ENCODE results near the gene KIAA0513.
A peak's percentile ranks its signal among the peaks of the same experiment; 100 is the strongest.
"Not testable (repeated sequence)": the region's sequence is repeated elsewhere in the genome, so short reads cannot be mapped to it uniquely, and the experiment has no call there.

The KIAA0513 gene

DNA sequence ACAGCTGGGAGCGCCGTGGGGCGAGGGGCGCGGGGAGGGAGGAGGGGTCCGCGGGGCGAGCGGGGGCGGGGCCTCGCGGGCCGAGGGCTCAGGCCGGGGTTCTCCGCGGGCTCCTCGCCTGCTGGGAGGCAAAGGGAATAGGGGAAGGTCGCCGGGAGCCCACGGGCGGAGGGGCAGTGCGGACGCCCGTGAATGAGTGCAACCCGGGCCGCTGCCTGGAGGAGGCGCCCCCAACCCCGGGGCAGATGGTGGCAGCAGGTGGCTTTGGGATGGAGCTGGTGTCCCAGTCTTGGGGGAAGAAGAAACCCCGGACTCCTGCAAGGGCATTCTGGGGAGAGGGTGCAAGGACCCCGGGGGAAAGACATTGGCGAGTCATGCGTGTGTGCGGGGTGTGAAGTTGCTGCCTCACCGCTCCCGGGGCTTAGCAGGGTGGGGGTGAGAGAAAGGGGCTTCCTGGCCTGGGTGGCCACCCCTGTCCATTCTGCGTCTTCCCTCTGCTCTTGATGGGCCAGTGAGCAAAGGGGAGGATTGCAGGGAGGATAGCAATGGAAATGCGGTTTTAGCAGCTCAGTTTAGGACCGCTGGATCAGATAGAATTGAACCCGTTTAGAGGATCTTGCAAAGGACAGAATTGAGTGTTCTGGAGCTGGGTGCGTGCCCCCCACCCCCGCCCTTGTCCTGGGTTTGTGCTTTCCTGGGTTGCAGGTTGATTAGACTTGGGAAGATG, 526 bp downstream of the KIAA0513 start:
- H3K27me3 ChIP-seq (ENCODE audit: insufficient read depth, low read length): no peaks in the 10 kb centered on the region
- H3K4me3 ChIP-seq (ENCODE audit: low read length): peak overlapping the region; percentile 62
- H3K36me3 ChIP-seq (ENCODE audit: insufficient read depth, low read length): no peaks in the 10 kb centered on the region
- peak overlapping the region; percentile 85 for H2AFZ ChIP-seq (ENCODE audit: low read depth, low read length)
- peaks cover 2% of the 10 kb centered on the region for H3K9me3 ChIP-seq (ENCODE audit: low read length)
- peaks cover 19% of the 10 kb centered on the region for H3K4me1 ChIP-seq (ENCODE audit: insufficient read depth, low read length)

DNA sequence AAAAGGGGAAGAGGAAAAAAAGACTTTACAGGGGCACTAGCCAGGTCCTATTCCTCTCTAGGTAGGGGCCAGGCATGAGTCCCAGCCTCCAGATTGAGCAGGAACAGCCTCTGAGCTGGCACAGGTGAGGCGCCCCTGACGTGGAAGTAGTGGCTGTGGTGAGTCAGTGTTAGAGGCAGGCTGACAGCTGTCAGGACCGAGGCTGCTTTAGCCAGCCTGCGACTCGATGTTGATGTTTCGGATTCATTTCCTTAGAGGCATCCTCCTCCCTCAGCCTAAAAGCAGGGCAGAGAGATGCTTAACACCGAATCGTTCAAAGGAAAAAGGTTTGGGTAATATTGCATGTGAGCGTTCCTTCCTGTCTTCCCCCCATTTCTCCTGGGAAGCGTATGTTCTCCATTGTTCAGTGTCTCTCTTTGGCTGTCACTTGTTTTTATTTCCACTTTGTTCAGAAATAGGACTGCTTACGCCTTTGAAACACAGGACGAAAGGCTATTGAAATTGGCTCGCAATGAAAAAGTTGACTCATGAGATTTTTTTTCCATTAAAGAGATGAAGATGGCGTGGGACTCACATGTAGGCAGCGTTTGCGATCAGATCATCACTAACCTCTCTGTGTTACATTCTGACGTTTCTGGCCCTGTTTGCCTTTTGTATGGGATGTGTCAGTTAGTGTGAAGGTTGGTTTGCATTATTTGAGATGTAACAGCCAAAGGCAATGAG, 1.3 kb downstream of the KIAA0513 start:
- H3K36me3 ChIP-seq (ENCODE audit: insufficient read depth, low read length): no peaks in the 10 kb centered on the region
- H3K4me3 ChIP-seq (ENCODE audit: low read length): peak overlapping the region; percentile 62
- no peak overlapping the region for H2AFZ ChIP-seq (ENCODE audit: low read depth, low read length)
- H3K9me3 ChIP-seq (ENCODE audit: low read length): peaks cover 2% of the 10 kb centered on the region
- H3K27me3 ChIP-seq (ENCODE audit: insufficient read depth, low read length): no peaks in the 10 kb centered on the region
- peaks cover 19% of the 10 kb centered on the region for H3K4me1 ChIP-seq (ENCODE audit: insufficient read depth, low read length)

DNA sequence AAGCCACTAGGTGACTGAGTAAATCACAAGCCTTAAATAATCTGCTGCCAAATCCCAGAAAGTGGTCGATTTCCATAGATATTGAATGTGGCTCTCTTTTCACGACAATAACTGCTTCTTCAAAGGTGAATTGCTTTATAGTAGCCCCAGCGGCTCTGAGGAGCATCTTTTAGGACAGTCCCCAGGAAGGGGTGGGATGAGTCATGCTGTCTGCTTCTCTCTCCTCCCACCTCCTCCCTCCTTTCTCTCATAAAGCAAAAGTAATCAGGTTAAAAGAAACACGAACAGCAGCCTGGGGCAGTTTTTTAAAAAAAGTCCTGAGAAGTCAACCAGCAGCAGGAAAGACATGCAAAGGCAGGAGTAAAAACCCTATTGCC, 1.8 kb downstream of the KIAA0513 start:
- no peaks in the 10 kb centered on the region for H3K27me3 ChIP-seq (ENCODE audit: insufficient read depth, low read length)
- H3K4me1 ChIP-seq (ENCODE audit: insufficient read depth, low read length): peaks cover 19% of the 10 kb centered on the region
- H3K4me3 ChIP-seq (ENCODE audit: low read length): no peak overlapping the region
- H2AFZ ChIP-seq (ENCODE audit: low read depth, low read length): no peak overlapping the region
- no peaks in the 10 kb centered on the region for H3K36me3 ChIP-seq (ENCODE audit: insufficient read depth, low read length)
- peaks cover 2% of the 10 kb centered on the region for H3K9me3 ChIP-seq (ENCODE audit: low read length)

DNA sequence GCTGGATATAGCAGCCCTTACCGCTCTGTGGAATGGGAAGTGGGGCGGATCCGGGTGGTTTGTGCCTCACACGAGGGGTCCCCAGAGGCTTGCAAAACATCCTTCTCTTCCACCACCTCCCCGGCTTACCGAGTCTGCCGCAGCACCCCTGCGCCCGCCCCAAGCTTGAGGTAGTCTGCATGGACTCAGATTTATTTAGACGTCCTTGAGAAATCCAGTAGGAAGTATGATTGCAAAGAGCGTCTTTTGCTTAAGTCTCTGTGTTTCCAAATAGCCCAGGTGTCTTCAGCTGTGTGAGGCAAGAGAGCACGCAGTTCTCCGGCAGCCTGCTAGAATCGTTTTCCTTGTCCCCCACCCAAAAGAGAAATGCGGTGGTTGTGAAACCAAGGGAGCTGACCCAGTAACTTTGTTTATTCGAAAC, 2.4 kb downstream of the KIAA0513 start:
- Histone ChIP-seq H2AFZ (ENCODE audit: low read depth, low read length) (no peak overlapping the region), H3K4me3 (ENCODE audit: low read length) (no peak overlapping the region), H3K36me3 (ENCODE audit: insufficient read depth, low read length) (no peaks in the 10 kb centered on the region), H3K9me3 (ENCODE audit: low read length) (peaks cover 2% of the 10 kb centered on the region), H3K27me3 (ENCODE audit: insufficient read depth, low read length) (no peaks in the 10 kb centered on the region), H3K4me1 (ENCODE audit: insufficient read depth, low read length) (peaks cover 19% of the 10 kb centered on the region)

DNA sequence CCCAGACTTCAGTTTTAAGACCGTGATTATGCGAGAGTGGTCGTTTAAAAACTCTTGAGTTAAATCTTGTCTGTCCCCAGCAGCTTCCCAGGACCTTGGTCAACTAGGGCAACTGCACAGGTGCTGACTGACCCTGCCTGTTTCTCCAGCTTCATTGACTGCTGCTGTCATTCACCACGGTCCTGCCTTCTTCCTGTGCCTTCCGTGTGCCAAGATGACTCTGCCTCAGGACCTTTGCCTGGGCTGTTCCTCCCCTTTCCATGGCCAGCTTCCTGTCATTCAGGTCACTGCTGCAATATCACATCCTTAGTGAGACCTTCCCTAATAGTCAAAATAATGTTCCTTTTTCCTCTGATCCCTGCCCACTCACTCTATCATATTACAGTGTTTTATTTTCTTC, 3.9 kb downstream of the KIAA0513 start:
- H2AFZ ChIP-seq (ENCODE audit: low read depth, low read length): no peak overlapping the region
- peaks cover 19% of the 10 kb centered on the region for H3K4me1 ChIP-seq (ENCODE audit: insufficient read depth, low read length)
- no peaks in the 10 kb centered on the region for H3K36me3 ChIP-seq (ENCODE audit: insufficient read depth, low read length)
- H3K27me3 ChIP-seq (ENCODE audit: insufficient read depth, low read length): no peaks in the 10 kb centered on the region
- H3K4me3 ChIP-seq (ENCODE audit: low read length): no peak overlapping the region
- peaks cover 2% of the 10 kb centered on the region for H3K9me3 ChIP-seq (ENCODE audit: low read length)

DNA sequence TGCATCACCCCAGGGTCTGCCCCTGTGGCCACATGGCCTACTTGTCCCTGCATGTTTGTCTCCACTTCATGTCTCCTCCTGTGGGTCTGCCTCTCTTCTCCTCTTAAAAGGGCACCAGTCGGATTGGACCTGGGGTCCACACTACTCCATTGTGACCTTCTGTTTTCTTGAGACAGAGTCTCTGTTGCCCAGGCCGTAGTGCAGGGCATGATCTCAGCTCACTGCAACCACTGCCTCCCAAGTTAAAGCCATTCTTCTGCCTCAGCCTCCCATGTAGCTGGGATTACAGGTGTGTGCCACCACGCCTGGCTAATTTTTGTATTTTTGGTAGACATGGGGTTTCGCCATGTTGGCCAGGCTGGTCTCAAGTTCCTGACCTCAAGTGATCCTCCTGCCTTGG, 4.6 kb downstream of the KIAA0513 start:
- H3K36me3 ChIP-seq (ENCODE audit: insufficient read depth, low read length); H3K9me3 ChIP-seq (ENCODE audit: low read length); H3K4me3 ChIP-seq (ENCODE audit: low read length); H3K27me3 ChIP-seq (ENCODE audit: insufficient read depth, low read length); H2AFZ ChIP-seq (ENCODE audit: low read depth, low read length): not testable (repeated sequence)
- H3K4me1 ChIP-seq (ENCODE audit: insufficient read depth, low read length): peaks cover 19% of the 10 kb centered on the region

DNA sequence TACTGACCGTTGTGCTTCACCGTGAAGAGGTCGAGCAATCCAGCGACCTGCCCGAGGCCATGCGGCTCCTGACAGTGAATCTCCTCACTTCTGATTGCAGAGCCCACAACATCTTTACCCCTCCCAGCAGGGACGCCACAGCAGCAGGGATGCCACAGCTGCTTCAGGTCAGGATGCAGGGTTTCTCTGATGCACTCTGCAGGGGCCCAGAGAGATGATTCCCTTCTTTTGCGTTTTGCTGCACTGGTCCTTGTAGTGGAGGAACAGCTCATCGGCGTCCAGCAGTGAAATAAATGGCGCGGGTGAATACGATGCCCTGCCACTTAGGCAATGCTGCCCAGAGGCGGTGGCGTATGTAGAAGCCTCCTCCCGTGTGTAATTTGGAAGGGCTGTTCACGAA, 5.6 kb downstream of the KIAA0513 start:
- no peaks in the 10 kb centered on the region for H3K36me3 ChIP-seq (ENCODE audit: insufficient read depth, low read length)
- H3K4me1 ChIP-seq (ENCODE audit: insufficient read depth, low read length): peaks cover 16% of the 10 kb centered on the region
- no peaks in the 10 kb centered on the region for H3K27me3 ChIP-seq (ENCODE audit: insufficient read depth, low read length)
- no peak overlapping the region for H3K4me3 ChIP-seq (ENCODE audit: low read length)
- H3K9me3 ChIP-seq (ENCODE audit: low read length): peaks cover 2% of the 10 kb centered on the region
- no peak overlapping the region for H2AFZ ChIP-seq (ENCODE audit: low read depth, low read length)

DNA sequence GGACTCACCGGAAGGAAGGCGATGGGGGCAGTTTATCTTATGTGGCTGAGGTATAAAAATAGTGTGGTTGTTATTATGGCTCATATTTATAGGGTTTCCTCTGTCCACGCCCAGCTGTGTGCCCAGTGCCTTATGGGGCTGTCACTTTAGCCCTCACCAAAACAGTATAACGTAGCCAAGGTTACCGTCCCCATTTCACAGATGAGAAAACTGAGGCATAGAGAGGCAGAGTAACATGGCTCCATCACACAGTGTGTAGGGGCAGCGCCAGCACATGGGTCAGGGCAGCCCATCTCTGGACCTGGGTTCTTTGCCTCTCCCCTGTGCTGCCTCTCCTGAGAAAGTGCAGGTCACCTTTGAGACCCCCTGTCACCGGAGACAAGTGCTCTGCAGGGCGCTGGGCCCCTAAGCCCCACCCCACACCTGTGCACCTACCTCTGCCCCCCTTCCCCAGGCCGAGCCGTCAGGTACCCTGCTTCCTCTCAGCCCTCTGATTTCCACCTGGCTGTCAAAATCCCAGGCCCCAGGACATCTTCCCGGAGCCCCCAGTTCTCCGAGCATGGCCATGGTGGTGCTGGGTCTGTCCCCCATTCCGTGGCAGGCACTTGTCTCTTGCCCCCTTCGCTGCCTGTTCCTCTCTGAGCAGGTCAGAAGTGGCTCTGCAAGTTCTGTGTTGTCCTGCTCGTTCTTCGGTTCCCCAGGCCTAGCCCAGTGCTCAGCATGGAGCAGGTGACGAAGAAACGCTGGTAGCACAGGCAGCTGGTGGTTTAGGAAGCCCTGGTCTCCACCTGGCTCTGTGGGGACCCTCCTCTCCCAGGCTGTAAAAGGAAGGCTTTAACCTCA, 7.2 kb downstream of the KIAA0513 start:
- Histone ChIP-seq H3K4me1 (ENCODE audit: insufficient read depth, low read length) (no peaks in the 10 kb centered on the region), H3K36me3 (ENCODE audit: insufficient read depth, low read length) (no peaks in the 10 kb centered on the region), H3K4me3 (ENCODE audit: low read length) (no peak overlapping the region), H2AFZ (ENCODE audit: low read depth, low read length) (no peak overlapping the region), H3K9me3 (ENCODE audit: low read length) (peaks cover 2% of the 10 kb centered on the region), H3K27me3 (ENCODE audit: insufficient read depth, low read length) (no peaks in the 10 kb centered on the region)

DNA sequence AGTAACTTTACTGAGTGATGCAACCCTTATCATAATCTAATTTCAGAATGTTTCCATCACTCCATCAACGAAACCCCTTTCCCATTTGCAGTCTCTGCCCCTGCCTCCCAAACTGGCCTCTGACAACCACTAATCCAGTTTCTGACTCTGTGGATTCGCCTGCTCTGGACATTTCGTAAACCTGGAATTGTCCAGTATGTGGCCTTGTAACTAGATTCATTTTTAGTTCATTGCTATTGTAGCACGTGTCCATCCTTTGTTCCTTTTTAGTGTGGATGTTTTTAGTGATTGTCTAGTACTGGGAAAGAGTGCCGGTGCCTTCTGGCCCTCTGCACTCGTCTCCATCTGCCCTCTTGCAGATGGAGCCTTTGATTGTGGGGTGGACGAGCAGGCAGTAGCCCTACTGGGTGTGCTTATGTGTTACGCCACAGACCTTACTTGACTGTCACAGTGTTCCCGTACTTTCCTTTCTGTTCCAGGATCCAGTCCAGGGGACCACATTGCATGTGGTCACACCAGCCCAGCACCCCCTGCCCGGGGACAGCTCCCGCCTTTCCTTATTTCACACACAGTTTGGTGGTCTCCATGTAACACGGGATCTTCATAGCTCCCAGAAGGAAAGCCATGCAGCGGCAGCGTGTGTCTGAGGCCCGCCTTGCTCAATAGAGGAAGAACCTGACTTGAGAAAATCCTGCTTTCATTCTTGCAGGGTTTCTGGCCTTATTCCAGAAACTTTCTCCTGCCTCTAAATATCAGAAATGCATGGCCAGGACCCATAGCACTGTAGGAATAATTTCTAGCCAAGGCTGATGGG, 8.8 kb downstream of the KIAA0513 start:
- Histone ChIP-seq H3K4me3 (ENCODE audit: low read length) (no peak overlapping the region), H2AFZ (ENCODE audit: low read depth, low read length) (no peak overlapping the region), H3K9me3 (ENCODE audit: low read length) (peaks cover 2% of the 10 kb centered on the region), H3K4me1 (ENCODE audit: insufficient read depth, low read length) (no peaks in the 10 kb centered on the region), H3K36me3 (ENCODE audit: insufficient read depth, low read length) (no peaks in the 10 kb centered on the region), H3K27me3 (ENCODE audit: insufficient read depth, low read length) (no peaks in the 10 kb centered on the region)

DNA sequence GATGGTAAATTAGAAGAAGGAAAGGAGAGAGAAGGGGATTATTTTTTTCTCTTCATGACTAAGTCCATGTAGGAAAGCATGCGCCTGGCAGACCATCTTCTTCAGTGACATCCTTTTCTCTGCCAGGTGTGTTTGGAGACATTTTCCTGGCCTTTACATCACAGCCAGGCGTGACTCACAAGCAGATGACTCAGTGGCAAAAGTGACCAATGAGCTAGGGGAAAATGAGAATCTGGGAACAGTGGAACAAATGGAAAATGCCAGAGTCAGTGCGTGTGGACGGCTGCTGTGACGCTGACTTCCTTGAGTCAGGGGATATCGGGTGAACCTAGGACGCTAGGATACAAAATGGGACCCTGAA, 9.4 kb downstream of the KIAA0513 start:
- Histone ChIP-seq H3K27me3 (ENCODE audit: insufficient read depth, low read length) (no peaks in the 10 kb centered on the region), H3K4me1 (ENCODE audit: insufficient read depth, low read length) (peaks cover 4% of the 10 kb centered on the region), H3K4me3 (ENCODE audit: low read length) (no peak overlapping the region), H2AFZ (ENCODE audit: low read depth, low read length) (no peak overlapping the region), H3K36me3 (ENCODE audit: insufficient read depth, low read length) (no peaks in the 10 kb centered on the region), H3K9me3 (ENCODE audit: low read length) (peaks cover 2% of the 10 kb centered on the region)

DNA sequence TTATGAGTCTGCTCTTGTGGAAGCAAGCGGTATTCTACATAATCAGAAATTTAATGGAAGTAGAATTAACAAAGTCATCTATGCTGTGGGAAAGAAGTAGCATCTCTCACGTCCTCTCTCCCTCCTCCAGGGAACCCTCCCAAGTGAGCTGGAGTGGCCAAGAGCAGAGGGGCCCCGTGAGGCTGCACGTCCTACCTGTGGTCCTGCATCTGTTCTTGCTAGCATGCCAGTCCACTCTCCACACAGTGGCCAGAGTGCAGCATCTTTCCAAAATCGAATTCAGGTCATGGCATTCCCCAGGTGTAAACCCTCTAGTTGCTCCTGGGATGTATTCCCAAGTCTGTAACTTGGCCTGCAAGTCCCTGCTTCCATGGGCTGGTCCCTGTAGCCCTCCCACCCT, 10.1 kb downstream of the KIAA0513 start:
- Histone ChIP-seq H3K9me3 (ENCODE audit: low read length) (no peaks in the 10 kb centered on the region), H3K36me3 (ENCODE audit: insufficient read depth, low read length) (no peaks in the 10 kb centered on the region), H3K4me3 (ENCODE audit: low read length) (no peak overlapping the region), H2AFZ (ENCODE audit: low read depth, low read length) (no peak overlapping the region), H3K27me3 (ENCODE audit: insufficient read depth, low read length) (no peaks in the 10 kb centered on the region), H3K4me1 (ENCODE audit: insufficient read depth, low read length) (peaks cover 4% of the 10 kb centered on the region)

DNA sequence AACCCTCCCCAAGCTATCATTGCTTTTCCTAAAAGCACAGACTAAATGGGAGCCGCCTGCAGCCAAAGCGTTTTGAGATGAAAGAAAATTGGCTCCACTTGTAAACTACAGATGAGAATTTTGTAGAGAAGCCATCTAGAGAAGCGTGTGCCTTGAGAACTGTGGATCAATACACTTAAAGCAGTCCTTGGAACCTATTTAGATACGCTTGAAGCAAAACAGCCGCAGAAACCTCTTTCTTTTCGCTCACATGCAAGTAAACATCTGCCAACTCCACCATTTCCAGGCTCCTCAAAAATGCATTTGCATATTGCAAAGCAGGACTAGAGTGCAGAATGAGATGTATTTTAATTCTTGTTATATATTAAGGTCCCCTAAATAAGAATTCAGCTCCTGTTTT, 13.1 kb downstream of the KIAA0513 start:
- Histone ChIP-seq H3K4me3 (ENCODE audit: low read length) (no peak overlapping the region), H3K4me1 (ENCODE audit: insufficient read depth, low read length) (peaks cover 4% of the 10 kb centered on the region), H3K9me3 (ENCODE audit: low read length) (no peaks in the 10 kb centered on the region), H3K27me3 (ENCODE audit: insufficient read depth, low read length) (no peaks in the 10 kb centered on the region), H3K36me3 (ENCODE audit: insufficient read depth, low read length) (no peaks in the 10 kb centered on the region), H2AFZ (ENCODE audit: low read depth, low read length) (no peak overlapping the region)

Measured in neuron (in vitro differentiated cells).